NCI-H510A (cell line): Measurements from ENCODE around the gene CAMK4.

Experiments
- DNase-seq: peaks from one replicate; lab custom pipeline; 2025; lab: John Stamatoyannopoulos, UW

Gene CAMK4

GRCh38 chr5:111229221-111229835 lies 5.1 kb downstream of the CAMK4 start:
- DNase-seq = no peak

GRCh38 chr5:111229871-111230810 lies 6.0 kb downstream of the CAMK4 start:
- no peak for DNase-seq

DNA sequence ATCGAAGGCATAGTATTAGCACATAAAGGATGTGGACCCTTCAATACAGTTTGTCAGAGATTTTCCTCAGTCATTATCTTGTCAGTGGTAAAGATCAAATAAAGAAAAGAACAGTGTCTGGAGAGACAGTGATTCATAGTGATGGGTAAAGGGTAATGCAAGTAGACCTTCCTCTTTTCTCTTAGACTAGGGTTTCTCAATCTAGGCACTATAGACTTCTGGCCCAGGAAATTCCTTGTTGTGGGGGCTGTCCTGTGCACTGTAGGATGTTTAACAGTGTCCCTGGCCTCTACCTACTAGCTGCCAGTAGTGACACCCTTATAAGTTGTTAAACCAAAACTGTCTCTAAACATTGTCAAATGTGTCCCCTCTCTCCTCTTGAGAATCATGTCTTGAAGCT lies 6.9 kb downstream of the CAMK4 start:
- DNase-seq = no peak

DNA sequence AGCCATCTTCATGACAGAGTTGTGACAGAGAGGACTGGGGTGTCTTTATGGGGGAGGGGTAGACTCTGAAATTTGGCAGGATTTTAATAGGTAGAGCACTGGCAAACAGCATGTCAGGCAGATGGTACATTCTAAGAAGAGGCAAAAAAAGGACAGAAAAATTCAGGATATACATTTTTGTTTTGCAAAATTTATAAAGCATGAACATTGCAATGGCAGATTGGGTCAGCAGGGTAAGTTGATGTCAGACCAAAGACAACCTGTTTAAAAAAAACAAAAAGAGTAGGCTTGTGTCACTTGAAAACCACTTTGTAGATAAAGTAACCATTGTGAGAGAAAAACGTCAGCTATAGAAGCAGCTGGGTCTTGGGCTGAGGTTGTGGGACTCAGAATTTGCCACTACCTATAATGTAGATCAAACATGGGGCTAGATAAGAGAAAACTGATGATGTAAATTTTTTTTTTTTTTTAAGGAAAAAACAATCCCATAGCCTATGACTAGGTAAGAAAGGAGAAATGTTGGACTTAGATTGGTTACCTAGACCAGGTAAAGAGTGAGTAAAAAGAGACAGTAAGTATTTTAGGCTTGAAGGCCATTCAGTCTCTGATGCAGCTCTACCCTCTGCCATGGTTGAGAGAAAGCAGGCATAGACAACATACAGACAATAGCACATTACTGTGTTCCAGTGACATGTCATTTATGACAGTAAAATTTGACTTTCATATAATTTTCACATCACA lies 8.3 kb downstream of the CAMK4 start:
- DNase-seq = no peak

DNA sequence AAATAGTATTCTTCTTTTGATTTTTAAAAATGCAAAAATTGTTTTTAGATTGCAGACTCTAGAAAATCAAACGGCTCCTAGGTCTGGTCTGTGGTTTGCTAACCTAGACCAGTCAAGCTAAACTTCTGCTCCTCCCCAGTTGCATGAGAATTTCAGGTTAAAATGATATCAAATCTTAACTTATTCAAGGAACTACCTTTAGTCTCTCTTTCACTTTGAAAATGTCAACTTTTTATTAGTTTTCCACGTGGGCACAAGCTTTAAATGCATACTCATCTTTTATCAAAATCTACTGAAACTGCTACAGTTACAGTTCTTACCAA lies 8.8 kb downstream of the CAMK4 start:
- no peak for DNase-seq

DNA sequence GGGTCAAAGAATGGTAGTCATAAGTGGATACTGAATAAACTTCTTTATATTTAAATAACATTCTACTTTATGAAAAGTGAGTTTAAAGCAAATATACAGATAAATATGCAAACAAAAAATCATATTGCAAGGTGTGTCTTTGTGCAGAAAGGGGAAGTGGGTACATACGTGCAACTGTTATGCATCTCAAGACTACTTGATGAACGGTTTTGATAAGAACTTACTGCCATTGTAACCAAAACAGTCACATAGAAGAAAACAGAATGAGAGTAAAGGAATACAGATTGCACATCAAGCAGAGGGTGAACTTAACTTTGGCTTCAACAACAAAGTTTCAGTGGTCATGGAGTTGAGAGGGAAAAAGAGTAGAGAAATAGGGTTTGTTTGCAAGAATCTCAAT lies 9.9 kb downstream of the CAMK4 start:
- no peak for DNase-seq

- DNase-seq = no peak
Observed at GRCh38 chr5:111235635-111236034, 11.5 kb downstream of the CAMK4 start.

DNA sequence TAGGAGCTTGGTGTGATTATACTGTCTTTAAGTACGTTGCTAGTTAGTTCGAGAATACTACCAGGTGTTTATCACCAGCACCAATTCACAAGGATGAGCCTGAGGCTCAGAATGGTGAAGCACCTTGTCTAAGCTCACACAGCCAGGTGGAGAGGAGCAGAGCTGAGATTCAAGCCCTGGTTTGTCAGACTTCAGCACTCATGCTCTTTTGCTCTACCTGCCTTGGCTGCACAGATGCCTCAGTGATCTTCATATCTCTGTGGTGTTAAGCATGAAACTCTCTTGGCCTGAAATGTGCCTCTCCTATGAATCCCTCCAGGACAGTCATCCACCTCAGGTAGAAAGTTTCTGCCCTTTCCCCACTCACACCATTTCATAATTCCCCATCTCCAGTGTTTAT lies 12.2 kb downstream of the CAMK4 start:
- no peak for DNase-seq

DNA sequence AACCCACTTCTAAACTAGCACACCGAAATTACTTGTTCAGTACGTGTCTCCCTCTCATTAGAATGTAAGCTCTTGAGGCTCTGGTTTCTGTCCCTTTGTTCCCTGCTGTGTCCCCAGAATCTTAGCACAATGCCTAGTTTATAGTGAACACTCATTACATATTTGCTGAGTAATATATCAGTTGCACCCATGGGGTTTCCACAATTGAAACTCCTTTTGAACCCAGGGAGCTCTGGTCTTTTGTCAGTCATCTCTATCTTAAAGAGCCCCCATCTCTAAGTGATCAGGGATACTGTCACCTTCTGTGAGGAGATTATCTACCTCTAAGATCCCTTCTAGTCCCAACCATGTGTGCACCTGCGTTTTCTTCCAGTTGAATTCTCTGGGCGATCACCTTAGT lies 12.8 kb downstream of the CAMK4 start:
- DNase-seq = no peak

- no peak for DNase-seq
Observed at GRCh38 chr5:111237470-111237869, 13.3 kb downstream of the CAMK4 start.

DNA sequence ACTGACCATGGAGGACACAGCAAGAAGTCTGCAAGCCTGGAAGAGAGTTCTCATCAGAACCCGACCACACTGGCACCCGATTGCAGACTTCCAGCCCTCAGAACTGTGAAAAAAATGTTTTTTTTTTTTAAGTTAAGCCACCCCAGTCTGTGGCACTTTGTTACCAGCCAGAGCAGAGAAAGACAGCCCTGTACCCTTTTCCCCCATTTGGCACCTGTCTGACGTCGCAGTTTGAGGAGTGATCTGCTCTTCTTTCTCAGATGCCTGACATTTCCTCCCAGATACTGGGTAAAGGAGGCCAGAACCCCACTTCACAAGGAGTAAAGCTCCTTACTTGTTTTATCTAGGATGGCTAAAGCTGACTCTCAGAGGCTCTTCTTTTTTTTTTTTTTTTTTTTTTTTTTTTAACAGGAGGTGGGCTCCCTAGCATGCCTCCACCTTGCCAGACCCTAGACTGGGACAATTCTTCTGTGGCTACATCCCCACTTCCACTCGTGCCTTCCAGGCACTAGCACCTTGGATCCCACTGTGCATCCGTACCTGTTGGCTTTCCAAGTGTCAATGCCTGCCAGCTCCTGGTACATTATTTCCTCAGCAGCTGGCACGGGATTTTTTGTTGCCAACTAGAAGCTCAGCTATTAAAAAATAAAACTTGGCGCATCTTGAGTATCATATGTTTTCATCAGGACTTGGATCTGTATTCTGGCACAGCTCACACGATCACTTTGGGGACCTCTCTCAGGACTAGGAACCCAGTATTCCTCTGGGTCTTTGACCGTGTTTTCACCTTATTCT lies 14.4 kb downstream of the CAMK4 start:
- DNase-seq = no peak

DNA sequence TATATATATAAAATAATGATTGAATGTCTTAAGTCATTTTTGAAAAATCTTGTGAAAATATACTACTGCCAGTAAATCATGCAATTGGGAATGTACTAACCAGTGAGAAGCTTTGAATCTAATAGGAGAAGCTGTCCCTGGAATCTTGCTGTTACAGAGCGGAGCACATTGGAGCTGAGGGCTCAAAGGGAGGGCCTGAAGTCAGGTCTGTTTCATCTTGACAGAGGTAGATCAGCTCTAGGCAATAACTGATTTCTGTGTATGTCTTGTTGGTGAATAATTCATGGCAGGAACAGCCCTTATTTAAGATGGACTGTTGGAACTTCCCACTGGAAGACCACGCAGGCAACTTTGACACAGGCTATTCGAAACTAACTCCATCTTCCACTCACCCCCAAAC lies 17.5 kb downstream of the CAMK4 start:
- no peak for DNase-seq

DNA sequence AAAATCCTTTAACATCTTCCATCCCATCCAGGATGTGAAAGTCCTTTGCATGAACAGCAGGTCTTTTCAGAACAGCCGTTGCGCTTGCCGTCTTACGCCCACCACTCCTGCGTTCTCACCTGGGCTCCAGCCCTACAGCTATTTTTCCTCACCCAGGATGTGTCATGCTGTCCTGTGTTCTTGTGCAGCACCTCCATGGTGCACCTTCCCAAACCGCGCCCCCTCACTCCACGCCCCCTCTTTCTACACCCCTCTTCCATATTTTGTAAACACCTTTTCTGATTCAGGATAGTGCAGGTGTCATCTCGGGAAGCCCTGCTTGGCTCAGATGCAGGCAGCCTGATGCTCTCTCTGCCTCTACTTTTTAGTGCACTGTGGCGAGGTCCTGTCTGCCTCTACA lies 18.4 kb downstream of the CAMK4 start:
- DNase-seq = no peak

- DNase-seq = no peak
Observed at GRCh38 chr5:111243318-111243717, 19.1 kb downstream of the CAMK4 start.

- DNase-seq = no peak
Observed at GRCh38 chr5:111245654-111246053, 21.5 kb downstream of the CAMK4 start.

- no peak for DNase-seq
Observed at GRCh38 chr5:111246459-111246858, 22.3 kb downstream of the CAMK4 start.

DNA sequence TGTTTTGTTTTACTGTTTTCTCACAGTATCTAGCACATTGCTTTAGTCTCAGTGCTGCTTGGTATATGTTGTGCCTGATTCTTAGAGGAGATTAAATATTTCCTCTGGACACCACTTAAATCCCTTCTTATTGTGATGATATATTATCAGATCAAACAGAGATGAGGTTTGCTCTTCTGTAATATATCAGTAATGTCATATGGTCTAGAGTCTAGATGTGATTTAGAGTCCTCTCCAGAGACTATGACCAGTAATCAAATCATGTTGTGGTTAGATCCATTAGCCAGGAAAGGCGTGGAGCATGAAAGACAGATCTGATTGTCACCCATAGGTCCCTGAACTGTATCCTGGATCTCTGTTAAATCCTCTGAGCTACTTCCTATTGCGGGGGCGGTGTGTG lies 24.4 kb downstream of the CAMK4 start:
- no peak for DNase-seq

DNA sequence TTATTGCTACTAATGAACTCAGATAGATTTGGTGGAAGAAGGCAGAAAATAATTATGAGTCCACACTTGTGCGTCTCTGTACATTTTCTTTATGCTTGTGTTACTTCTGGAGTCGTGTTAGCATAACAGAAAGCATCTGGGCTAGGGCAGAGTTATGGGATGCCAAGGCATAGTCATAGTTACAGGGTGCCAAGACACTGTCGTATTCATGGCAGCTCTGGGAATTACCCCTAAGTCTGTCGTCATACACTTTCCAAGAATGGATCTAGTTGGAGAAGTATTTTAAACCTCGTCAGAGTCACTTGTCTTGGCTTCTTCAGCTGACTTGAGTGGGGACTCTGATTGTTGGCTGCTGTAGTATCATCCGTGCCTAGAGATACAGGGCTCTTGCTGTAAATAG lies 27.7 kb downstream of the CAMK4 start:
- no peak for DNase-seq

GRCh38 chr5:111252799-111253545 lies 28.8 kb downstream of the CAMK4 start:
- DNase-seq = no peak

- DNase-seq = no peak
Observed at GRCh38 chr5:111254613-111255012, 30.4 kb downstream of the CAMK4 start.

GRCh38 chr5:111255169-111255568 lies 31.0 kb downstream of the CAMK4 start:
- no peak for DNase-seq

DNA sequence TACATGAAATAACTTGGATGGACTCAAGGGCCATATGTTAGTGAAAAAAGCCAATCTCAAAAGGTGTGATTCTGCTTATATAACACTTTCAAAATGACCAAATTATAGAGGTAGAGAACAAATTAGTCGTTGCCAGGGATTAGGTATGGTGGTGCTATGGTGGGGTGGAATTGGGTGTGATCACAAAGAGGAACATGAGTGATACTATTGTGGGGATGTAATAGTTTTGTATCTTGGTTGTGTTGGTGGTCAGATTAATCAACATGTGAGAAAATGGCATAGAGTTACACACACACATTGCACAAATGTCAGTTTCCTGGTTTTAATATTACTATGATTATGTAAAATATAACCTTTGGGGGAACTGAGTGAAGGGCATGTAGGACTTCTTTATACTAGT lies 31.9 kb downstream of the CAMK4 start:
- DNase-seq = no peak
